Thyroid gland (tissue), 4 donors: ENCODE results near the gene ADARB1.

Experiments
- POLR2A ChIP-seq, 2 donors: fragments of 450-650 bp; IDR thresholded peaks; one replicate each; pipeline ENCODE4 v1.6.1; 2017; ENCODE audit warnings: antibody characterized with exemption in 2 of 2, mild to moderate bottlenecking in 2 of 2, moderate library complexity in 1 of 2
- TF ChIP-seq, protein P1 (sequence below), 6 experiments: fragments of 200-600 bp in 3 of 6; fragments of 450-650 bp in 3 of 6; sonication (generic) in 3 of 6; IDR thresholded peaks; one replicate each; pipeline ENCODE4 v1.5.1; 2016 to 2019; ENCODE audit warnings: antibody characterized with exemption in 6 of 6, mild to moderate bottlenecking in 2 of 6, inconsistent platforms in 1 of 6, moderate library complexity in 1 of 6

GRCh38 chr21:45100866-45101265 is 26.5 kb downstream of the ADARB1 start:
- TF ChIP-seq, protein P1, sequence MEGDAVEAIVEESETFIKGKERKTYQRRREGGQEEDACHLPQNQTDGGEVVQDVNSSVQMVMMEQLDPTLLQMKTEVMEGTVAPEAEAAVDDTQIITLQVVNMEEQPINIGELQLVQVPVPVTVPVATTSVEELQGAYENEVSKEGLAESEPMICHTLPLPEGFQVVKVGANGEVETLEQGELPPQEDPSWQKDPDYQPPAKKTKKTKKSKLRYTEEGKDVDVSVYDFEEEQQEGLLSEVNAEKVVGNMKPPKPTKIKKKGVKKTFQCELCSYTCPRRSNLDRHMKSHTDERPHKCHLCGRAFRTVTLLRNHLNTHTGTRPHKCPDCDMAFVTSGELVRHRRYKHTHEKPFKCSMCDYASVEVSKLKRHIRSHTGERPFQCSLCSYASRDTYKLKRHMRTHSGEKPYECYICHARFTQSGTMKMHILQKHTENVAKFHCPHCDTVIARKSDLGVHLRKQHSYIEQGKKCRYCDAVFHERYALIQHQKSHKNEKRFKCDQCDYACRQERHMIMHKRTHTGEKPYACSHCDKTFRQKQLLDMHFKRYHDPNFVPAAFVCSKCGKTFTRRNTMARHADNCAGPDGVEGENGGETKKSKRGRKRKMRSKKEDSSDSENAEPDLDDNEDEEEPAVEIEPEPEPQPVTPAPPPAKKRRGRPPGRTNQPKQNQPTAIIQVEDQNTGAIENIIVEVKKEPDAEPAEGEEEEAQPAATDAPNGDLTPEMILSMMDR (IDR thresholded peaks at IDR 0.05) = no peak
- no peak for TF ChIP-seq POLR2A (IDR thresholded peaks at IDR 0.05)
